Inferior parietal cortex (tissue), 1 donor: ENCODE data around the gene KCNS1.
"Not testable (repeated sequence)": the region's sequence is repeated elsewhere in the genome, so short reads cannot be mapped to it uniquely, and the experiment has no call there.

Source experiments
- DNase-seq: peaks from one replicate; pipeline ENCODE4 v3.0.0-alpha.2; 2016; ENCODE audit errors: extremely low spot score

The KCNS1 gene

DNA sequence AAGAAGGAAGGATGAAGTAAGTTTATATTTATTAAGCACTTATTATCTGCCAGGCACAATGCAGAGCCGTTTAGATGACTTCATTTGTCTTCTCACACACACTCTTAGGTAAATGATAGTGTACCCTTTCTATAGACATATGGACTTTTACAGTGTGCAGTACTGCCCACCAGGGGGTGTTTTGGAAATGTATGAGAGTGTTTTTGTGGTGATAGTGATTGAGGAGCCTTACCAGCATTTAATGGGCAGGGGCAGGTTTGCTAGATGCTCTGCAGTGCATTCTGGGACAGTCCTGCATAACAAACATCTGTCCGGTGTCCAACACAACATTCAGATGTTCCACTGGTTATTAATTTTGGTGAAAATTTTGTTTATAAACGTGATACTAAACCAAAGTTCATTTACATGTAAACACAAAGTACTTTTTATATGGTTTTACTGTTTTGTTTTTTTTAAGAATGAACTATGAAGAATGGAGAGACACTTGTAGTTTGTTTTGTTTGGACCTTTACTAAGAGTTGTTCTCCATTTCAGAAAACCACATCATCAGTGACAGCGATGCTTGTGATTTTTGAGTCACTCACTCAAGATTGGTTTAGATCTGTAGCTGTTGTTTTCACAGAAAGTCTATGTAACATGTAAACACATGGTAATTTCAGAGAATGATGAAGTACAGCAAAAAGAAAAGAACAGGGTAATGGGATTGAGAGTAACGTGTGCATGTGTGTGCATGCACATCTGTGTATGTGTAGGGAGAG lies 19.9 kb downstream of the KCNS1 start:
- DNase-seq, result no peak

DNA sequence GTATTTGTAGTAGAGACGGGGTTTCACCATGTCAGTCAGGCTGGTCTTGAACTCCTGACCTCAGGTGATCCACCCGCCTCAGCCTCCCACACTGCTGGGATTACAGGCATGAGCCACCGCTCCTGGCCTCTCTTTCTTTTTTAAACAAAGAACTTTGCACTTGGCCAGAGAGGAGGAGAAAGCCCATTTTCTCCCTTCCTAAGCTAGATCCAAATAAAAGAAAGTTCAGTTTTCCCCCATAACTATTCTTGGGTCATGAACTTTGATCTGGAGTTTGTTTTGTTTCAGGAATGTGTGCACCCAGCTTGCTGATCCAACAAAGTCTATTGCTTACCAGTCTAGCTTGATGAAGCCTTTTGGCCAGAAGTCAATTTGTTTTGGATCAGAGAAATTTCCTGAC lies 23.4 kb downstream of the KCNS1 start:
- DNase-seq, result no peak

DNA sequence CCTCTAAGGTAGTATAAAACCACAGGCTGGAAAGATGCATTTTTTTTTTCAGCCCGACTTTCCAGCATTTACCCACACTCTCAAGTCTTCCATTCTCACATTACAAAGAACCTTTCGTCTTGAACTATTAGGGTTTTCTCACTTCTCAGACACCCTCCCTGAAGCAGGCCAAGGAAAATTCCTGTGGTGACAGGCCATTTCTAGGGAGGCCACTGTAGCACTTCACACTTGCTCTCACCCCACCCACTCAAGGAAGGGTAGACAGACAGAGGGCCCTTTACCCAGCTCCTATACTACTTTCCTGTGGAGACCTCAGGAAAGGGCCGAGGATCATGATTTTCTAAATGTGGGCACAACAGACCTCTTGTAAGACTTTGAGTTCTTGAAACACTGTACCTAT lies 27.7 kb downstream of the KCNS1 start:
- no peak for DNase-seq

DNA sequence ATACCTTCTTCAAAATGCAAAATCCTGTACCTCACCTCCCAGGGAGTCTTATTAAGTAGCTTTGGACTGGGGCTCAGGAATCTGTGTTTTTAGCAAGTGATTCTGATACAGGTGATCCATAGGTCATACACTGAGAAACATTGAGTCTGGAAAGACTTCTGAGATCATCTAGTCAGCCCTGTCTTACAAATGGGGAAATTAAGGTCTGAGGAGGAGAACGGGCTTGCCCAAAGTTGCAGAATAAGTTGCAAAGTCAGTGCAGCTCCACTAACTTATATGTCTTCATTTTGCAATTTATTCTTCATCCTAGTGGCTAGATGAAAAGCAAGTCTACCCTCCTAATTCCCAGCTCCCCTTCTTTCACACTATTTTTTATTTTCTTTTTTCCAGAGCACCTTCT lies 28.9 kb downstream of the KCNS1 start:
- no peak for DNase-seq

DNA sequence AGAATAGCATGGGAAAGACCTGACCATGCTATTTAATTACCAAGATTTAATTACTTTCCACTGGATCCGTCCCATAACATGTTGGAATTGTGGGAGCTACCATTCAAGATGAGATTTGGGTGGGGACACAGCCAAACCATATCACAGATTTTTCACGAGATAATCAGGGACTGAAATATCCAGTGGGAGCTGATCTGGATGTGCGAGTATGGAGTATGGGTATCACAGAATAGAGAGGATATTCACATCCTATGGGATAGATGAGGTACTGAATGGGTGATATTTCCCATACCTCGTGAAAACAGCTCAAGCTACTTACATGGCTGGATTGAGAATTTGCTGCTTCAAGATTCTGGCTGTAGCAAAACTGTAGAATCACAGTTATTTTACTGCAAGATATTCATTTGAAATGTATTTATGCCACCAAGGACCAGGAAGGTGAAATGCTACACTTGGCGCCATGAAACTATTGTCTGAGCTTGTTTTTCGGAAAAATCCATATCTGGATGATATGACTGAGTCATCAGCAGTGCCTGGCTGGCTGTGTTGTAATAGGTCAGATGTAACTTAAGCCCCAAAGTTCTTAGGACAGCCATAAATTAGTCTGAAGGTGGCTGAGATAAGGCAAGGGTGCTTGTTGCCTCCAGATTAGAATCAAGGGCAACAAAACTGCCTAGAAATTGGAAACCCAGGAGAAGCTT lies 29.8 kb downstream of the KCNS1 start:
- no peak for DNase-seq

DNA sequence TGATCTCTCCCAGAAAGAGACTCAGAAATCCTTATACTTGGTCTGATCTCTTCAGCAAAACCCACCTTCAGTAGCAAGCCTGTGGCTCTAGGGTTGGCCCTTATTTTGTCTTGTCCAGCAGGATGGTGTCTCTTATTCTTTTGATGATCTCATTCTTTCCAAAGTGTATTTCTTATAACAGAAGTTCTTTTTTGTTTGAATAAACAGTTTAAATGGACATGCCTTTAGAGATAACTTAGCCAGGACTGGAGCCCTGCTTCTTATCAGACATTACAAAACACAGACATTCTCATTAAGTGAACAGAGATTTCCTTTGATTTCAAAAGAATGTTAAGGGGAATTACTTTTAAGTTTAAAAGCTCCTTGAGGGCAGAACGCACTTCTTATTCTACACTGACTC lies 31.7 kb downstream of the KCNS1 start:
- DNase-seq, result no peak

DNA sequence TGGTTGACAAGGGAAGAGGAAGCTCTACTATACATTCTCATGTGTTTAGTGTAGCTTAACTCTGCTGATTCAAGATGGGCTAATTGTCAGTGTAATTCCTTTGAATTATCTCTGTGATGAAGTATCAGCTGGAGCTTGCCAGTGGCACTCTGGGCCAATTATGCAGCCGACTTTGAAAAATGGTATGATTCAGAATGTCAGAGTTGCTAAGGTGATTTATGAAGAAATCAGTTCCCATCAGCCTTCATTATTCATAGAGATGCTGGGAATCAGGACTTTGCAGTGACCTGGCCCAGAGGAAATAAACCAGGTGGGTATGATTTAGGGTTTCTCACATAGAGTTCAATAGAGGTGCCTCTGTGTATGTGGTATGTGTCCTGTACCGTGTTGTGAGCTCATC lies 33.4 kb downstream of the KCNS1 start:
- DNase-seq, result no peak

DNA sequence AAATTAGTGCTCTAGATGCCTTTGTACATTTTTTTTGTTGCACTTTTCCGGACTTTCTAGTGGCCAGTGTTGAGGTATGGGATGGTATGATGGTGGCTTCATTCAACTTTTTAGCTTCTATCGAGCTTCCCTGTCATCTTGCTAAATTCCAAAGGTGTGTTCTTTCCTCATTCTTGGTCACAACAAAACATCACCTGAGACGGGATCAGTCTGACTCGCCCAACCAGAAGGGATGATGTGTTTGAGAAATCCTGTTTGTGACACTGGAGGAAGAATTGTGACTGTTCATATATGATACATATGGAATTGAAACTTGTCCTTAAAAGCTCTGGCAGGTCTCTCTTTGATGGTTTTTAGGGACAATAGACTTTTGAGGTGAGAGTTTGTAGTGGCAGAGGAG lies 33.8 kb downstream of the KCNS1 start:
- DNase-seq, result no peak

DNA sequence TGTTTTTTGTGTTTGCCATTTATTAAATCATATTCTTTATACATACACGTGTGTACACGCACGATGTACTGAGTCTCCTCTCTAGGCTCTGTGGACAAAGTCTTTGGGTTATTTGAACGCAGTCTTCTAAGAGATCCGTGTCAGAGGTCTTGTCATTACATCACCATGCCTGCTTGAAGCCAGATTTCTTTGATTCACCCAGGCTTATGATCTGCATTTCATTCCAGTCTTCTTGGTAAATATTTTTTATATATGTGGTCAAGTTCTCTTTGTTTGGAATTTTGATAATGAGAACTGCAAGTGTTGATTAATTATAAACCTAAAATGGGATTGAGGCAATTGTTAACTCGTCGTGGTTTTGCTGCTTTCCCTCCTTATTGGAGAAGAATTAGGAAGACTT lies 34.6 kb downstream of the KCNS1 start:
- DNase-seq, result no peak

DNA sequence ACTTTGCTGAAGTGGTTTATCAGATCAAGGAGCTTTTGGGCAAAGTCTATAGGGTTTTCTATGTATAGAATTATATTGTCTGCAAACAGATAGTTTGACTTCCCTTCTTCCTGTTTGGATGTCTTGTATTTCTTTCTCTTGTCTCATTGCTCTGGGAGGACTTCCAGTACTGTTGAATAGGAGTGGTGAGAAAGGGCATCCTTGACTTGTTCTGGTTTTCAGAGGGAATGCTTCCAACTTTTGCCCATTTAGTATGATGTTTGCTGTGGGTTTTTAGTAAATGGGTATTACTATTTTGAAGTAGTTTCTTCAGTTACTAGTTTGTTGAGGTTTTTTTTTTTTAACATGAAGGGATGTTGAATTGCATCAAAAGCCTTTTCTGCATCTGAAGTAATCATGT lies 36.1 kb downstream of the KCNS1 start:
- no peak for DNase-seq

DNA sequence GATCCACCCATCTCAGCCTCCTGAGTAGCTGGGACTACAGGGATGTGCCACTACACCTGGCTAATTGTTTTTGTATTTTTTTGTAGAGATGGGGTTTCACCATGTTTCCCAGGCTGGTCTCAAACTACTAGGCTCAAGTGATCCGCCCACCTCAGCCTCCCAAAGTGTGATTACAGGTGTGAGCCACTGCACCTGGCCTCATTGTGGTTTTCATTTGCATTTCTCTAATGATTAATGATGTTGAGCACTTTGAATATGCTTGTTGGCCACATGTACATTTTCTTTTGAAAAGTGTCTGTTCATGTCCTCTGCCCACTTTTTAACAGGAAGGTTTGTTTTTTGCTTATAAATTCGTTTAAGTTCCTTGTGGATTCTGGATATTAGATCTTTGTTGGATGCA lies 37.8 kb downstream of the KCNS1 start:
- not testable (repeated sequence) for DNase-seq

DNA sequence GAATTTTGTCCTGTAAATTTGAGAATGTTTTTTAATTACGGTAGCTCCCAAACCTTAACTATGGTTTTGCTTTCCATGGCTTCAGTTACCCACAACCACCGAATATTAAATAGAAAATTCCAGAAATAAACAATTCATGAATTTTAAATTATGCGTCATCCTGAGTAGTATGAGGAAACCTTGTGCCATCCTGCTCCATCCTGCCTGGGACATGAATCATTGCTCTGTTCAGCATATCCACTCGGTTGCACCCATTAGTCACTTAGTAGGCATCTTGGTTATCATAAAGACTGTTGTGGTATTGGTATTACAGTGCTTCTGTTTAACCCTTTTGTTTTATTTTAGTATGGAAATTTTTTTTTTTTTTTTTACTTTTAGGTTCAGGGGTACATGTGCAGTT lies 39.7 kb downstream of the KCNS1 start:
- no peak for DNase-seq

DNA sequence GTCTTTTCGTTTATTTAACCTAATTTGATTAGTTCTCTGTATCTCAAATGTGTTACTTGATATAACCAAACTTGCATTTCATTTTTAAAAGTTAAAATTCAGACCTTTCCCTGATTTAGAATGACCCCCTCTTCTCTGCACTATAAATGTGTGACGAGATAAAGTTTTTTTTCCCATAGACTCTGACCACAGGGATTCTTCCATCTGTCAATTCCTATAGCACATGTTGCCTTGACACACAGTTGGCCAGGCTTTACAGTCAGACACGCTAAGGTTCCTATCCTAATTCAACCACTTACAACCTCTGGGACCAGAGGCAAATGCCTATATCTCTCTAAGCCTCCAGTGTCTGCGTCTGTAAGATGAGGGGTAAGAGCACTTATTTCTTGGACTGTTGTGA lies 40.6 kb downstream of the KCNS1 start:
- no peak for DNase-seq

DNA sequence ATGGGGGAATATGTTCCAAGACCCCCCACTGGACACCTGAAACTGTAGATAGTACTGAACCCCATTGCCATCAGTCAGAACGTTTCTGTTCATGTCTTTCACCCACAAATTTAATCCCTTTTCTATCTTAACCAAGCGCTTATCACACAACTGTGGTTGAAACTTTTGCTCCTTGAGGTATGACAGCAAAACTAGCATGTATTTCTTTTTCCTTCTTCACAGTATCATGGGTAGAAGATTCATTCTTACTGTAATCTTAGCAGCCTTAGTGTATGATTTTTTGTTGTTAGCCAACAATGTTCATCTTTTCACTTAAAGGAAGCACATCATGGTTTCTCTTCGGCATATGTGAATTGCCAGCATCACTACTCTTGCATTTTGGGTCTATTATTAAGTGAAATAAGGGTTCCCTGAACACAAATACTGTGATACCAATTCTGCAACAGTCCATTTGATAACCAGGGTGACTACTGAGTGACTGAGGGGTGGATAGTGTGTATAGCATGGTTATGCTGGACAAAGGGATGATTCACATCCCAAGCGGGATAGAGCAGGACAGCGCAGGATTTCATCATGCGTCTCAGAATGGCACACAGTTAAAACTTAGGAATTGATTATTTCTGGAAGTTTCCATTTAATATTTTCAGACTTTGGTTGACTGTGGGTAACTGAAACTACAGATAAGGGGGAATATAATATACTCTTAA lies 41.8 kb downstream of the KCNS1 start:
- peak; percentile 68 for DNase-seq

DNA sequence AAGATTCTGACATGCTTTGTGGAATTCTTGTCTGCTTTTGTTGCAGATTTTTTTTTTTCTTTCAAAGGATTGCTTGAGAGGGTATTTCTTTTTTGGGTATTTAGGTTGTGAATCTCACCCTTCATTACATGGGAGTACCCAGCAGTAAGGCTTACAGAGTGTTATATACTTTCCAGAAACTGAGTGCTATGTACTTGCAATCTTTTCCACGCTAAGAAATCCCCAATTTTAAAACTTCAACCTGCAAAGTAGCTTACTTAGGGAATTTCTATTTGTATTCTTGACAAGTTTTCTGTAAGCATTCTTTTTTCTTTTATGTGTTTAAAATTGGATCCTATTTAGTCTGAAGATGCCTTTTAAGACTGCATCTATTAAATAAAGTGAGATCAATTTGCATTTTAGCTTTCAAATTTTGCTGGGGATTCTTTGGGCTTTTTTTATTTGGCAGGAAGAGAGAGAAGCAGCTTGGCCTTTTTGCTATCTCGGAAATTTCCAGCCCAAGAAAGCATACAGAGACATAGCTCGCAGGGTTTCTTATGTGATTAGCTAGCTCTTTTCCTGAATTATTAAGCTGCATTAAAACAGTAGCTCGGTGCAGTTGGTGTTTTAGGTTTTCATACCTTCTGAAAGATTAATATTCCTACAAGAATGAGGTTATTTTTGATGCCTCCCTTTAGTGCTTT lies 42.6 kb downstream of the KCNS1 start:
- peak; percentile 72 for DNase-seq

DNA sequence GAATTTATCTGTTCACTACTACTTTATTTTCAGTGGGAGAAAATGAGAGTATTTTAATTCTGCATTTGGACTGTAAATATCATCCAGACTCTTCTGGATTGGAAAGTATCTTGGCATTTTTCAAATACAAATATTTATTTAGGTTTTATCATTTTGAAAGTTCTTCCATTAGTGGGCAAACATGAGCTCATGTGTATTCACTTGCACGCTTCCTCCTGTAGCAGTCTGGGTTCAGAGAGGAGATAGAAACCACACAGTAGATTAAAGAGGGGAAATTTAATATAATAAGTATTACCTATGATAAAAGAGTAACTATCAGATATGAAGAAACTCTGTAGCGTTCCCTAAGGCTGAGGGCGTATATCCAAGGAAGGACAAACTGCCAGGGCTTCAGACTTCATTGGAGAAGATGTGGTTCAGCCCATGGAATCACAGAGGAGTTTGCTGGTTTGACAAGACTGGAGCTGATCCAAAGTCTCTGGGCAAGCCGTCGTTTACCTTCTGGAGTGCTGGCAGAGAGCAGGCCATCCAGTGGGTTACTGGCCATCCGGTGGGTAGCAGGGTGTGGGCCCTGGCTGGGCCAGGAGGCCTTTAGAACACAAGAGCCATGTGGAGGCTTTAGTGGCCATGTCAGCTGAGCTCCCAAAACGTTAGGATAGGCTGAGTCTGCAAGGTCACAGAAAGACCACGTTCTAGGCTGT lies 44.3 kb downstream of the KCNS1 start:
- DNase-seq, result no peak

DNA sequence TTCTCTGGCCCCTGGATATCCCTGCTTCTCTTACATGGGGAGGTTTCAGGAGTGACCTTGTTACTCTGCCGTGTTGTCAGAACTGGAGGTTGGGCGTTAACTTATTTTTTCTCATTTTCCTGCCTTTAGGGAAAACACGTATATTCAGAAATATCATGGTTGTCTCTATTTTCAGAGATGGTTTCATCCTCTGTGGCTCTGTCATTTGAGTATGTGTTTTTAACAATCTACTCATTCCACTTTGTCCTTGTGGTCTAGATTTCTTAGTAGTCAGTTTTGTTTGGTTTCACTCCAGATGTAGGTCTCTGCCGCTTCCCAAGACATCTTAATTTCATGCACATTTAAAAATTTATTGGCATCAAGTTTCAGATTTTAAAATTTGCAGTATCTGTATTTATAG lies 45.9 kb downstream of the KCNS1 start:
- no peak for DNase-seq

DNA sequence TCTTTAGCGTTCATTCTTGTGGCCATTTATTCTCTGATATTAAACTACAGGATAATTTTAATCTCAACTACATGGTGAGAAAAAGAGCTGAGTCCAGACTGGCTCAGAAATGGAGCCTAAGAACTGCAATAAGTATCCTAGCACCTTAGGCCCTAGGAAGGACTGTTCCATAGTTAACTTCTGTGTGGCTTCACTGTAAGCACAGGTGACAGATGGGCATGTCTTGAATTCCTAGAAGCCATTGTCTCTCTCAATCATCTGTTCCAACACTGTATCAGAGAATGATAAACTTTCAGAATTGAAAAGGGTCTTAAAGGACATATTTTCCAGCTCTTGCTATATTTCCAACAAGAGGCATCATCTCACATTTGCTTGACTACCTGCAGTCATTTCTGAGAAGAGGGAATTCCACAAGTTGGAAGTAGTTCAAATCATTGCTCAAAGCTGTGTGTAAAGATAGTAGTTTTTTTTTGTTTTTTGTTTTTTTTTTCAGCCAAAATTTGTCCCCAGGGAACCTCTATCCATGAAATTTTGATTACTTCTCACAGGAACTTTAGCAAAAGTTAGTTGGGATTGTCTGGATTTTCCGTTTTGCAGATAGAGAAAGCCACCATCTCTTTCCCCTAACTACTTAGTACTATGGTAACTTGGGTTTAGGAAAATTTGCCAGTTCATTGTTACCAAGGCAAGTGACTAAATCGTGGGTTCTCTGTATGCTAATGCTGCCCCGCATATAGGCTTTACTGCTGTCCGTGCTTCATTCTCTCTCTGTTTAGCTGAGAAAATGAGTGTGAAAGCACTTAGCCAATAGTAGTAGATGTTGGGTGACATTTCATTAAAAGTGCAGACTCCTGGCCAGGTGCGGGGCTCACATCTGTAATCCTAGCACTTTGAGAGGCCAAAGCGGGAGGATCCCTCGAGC lies 47.2 kb downstream of the KCNS1 start:
- no peak for DNase-seq

DNA sequence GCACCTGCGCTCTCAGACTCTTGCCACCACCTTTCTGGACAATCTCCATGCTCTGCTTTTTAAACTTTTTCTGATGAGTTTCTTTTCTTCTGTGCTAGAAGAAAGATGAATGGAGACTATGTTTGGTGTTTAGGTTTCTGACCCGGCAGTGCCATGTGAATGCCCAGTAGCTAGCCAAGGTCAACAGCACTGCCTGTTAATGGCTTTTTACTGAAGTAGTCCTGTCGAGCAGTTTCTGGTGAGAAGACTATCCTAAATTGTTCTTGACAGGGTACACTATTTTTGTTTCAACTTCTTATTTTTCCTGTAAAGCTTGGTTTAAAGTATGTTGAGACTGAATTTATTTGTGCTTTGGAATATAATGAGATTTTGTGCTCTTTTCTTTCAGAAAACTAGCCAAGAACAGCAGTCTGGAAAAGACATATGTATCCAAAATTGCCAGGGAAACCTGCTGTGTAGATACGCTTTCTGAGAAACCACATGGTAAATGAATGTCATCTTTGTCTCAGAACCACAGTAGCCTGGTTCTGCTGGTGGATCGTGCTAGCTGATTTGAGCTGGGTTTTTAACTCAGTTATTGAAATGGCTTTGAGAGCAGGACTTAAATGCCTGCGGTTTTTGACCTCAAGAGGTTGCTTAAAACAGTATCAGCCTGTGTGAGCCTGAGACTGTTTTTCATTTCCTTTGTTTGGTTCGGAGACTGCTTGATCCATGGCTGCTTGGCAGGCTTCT lies 48.1 kb downstream of the KCNS1 start:
- peak; percentile 70 for DNase-seq
